ENCODE measurements around the gene TRIP13. TPM values are rescaled to one million over a fixed set of nuclear protein-coding genes. Genes with fewer than 3 reads are reported as not detected.

TRIP13 gene
- total and polyA plus RNA-seq, 9 of the 15 experiments (the other 6 are each of a cell fraction or from before 2014, with no cell fraction given), result 24.1 to 116 (median 53.2) TPM

- TF ChIP-seq ZFP91 (CRISPR knock-in tag; IDR thresholded peaks at IDR 0.05) (no peak), MCM7 (IDR thresholded peaks at IDR 0.05) (no peak), HDAC2 (IDR thresholded peaks at IDR 0.05) (no peak), FOS (IDR thresholded peaks at IDR 0.05; ENCODE audit: extremely low read depth, insufficient read length) (no peak), CREB5 (CRISPR knock-in tag; IDR thresholded peaks at IDR 0.05) (no peak), BHLHE40 (IDR thresholded peaks at IDR 0.05; ENCODE audit: low read length) (no peak), ZNF764 (CRISPR knock-in tag; IDR thresholded peaks at IDR 0.05; ENCODE audit: low read depth) (no peak), ZNF57 (CRISPR knock-in tag; IDR thresholded peaks at IDR 0.05) (no peak), ZNF174 (CRISPR knock-in tag; IDR thresholded peaks at IDR 0.05) (no peak), MECOM (CRISPR knock-in tag; IDR thresholded peaks at IDR 0.05) (no peak), TFE3 (CRISPR knock-in tag; IDR thresholded peaks at IDR 0.05) (no peak), SLC30A9 (CRISPR knock-in tag; IDR thresholded peaks at IDR 0.05) (no peak), LCOR (CRISPR knock-in tag; IDR thresholded peaks at IDR 0.05) (no peak), WHSC1 (IDR thresholded peaks at IDR 0.05; ENCODE audit: low read length) (no peak), MTA3 (IDR thresholded peaks at IDR 0.05; ENCODE audit: borderline replicate concordance) (0 out of 2 replicates have a peak, but pooled peaks have one; percentile 74), JUNB (CRISPR knock-in tag; conservative IDR thresholded peaks at IDR 0.05) (no peak), ZNF324 (CRISPR knock-in tag; IDR thresholded peaks at IDR 0.05) (no peak)
- TF ChIP-seq, protein P1, sequence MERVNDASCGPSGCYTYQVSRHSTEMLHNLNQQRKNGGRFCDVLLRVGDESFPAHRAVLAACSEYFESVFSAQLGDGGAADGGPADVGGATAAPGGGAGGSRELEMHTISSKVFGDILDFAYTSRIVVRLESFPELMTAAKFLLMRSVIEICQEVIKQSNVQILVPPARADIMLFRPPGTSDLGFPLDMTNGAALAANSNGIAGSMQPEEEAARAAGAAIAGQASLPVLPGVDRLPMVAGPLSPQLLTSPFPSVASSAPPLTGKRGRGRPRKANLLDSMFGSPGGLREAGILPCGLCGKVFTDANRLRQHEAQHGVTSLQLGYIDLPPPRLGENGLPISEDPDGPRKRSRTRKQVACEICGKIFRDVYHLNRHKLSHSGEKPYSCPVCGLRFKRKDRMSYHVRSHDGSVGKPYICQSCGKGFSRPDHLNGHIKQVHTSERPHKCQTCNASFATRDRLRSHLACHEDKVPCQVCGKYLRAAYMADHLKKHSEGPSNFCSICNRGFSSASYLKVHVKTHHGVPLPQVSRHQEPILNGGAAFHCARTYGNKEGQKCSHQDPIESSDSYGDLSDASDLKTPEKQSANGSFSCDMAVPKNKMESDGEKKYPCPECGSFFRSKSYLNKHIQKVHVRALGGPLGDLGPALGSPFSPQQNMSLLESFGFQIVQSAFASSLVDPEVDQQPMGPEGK (CRISPR knock-in tag; IDR thresholded peaks at IDR 0.05; ENCODE audit: borderline replicate concordance), result no peak
- TF ChIP-seq, protein P2, sequence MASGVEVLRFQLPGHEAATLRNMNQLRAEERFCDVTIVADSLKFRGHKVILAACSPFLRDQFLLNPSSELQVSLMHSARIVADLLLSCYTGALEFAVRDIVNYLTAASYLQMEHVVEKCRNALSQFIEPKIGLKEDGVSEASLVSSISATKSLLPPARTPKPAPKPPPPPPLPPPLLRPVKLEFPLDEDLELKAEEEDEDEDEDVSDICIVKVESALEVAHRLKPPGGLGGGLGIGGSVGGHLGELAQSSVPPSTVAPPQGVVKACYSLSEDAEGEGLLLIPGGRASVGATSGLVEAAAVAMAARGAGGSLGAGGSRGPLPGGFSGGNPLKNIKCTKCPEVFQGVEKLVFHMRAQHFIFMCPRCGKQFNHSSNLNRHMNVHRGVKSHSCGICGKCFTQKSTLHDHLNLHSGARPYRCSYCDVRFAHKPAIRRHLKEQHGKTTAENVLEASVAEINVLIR (CRISPR knock-in tag; IDR thresholded peaks at IDR 0.05), result peak; percentile 85
- TF ChIP-seq, protein P3, sequence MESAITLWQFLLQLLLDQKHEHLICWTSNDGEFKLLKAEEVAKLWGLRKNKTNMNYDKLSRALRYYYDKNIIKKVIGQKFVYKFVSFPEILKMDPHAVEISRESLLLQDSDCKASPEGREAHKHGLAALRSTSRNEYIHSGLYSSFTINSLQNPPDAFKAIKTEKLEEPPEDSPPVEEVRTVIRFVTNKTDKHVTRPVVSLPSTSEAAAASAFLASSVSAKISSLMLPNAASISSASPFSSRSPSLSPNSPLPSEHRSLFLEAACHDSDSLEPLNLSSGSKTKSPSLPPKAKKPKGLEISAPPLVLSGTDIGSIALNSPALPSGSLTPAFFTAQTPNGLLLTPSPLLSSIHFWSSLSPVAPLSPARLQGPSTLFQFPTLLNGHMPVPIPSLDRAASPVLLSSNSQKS (CRISPR knock-in tag; IDR thresholded peaks at IDR 0.05), result no peak
These were observed at the start of gene TRIP13, which contains the start of gene BRD9 (continued) for GRCh38 chr5:892394-893136.

Data from K562 (cell line).